GM12864 (cell line): ENCODE measurements around the gene SLC9B2.

Experiments
- DNase-seq: peaks from one replicate; pipeline ENCODE4 v3.0.0-alpha.2; 2011; ENCODE audit warnings: low read depth
- H3K4me3 ChIP-seq: 2 replicates; pipeline ENCODE4 v1.5.1; 2011; ENCODE audit warnings: mild to moderate bottlenecking, low read depth, low read length, control low read depth
- TF ChIP-seq, protein P1 (sequence below): IDR thresholded peaks from 2 replicates; pipeline ENCODE4 v1.5.1; 2011; ENCODE audit warnings: low read depth, mild to moderate bottlenecking, moderate library complexity, low read length, control low read depth, inconsistent platforms; ENCODE audit errors: missing control alignments

The SLC9B2 gene

DNA sequence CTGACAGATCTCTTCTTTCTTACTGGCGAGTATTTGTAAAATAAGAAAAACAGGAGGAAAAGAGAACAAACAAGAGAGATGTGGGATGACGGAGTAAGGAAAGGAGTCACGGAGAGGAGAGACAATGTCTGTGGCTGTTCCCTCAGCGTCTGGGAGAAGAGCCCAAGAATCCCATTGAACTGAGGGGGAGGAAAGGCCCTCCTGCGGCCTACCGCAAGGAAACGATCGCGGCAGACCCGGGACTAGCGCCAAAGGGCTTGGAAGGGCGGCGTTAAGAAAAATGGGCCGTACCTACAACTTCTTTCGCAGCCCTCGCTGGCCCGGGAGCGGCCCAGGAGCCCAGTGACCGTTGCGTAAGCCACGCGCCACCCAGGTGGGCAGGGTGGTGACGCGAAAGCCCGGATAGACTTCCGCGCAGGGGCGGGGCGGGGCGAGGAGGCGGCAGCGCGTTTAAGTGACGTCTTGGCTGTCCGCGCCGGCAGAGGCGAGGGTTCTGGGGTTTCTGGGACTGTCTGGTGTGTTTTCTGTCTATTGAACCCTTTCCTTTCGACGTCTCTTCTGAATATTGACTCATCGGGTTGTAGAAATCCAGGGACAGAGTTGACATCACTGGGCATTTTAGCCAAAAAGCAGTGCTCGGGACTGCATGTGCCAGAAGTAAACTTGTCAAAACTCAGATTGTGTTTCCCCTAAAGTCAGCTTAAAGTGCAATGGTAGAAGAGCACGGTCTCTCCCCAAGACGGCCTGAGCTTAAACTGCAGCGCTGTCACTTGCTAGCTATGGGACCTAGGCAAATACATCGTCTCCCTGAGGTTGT is 57.0 kb downstream of the SLC9B2 start, which contains the start of gene SLC9B1:
Gene SLC9B1 (minus strand): TSS at position 398 of the 817 bp plus-strand sequence. CDS start 27,994 bp downstream, outside the sequence.
- TF ChIP-seq, protein P1, sequence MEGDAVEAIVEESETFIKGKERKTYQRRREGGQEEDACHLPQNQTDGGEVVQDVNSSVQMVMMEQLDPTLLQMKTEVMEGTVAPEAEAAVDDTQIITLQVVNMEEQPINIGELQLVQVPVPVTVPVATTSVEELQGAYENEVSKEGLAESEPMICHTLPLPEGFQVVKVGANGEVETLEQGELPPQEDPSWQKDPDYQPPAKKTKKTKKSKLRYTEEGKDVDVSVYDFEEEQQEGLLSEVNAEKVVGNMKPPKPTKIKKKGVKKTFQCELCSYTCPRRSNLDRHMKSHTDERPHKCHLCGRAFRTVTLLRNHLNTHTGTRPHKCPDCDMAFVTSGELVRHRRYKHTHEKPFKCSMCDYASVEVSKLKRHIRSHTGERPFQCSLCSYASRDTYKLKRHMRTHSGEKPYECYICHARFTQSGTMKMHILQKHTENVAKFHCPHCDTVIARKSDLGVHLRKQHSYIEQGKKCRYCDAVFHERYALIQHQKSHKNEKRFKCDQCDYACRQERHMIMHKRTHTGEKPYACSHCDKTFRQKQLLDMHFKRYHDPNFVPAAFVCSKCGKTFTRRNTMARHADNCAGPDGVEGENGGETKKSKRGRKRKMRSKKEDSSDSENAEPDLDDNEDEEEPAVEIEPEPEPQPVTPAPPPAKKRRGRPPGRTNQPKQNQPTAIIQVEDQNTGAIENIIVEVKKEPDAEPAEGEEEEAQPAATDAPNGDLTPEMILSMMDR = no peak
- DNase-seq = peak; percentile 72
- peak within 1 kb of the TSS; percentile 93 for H3K4me3 ChIP-seq

DNA sequence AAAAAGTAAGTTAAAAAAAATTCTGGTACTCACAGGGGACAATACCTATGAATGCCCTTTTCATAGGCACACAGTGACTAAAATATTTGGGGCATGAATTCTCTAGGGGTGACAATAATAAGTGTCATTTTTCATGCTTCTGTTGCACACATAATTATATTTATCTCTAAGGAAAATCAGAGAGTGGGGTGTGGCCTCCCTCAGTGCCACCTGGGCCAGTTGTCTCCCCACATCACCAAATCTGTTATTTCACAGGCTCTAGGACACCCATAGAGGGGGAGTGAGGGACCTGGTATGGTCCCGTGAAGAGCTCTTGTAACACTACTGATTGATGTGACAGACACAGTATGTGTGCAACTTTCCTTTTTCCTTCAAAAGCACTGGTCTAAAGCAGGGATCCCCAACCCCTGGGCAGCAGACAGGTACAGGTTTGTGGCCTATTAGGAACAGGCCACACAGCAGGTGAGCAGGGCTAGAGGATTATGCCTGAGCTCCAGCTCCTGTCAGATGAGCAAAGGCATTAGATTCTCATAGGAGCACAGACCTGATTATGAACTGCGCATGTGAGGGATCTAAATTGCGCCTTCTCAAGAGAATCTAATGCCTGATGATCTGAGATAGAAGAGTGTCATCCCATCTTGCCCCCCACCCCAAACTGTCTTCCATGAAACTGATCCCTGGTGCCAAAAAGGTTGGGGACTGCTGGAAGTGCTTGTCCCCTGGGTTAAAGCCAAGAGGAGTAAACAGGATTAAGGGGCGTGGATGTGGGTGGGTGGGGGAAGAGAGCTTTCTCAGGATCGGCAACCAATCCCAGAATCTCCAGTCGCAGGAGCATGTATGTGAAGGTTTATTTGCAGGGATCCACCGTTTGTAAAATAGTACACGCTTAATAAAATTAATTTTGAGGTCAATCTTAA is 57.9 kb downstream of the SLC9B2 start:
- TF ChIP-seq, protein P1 = no peak
- peak overlapping the region; percentile 93 for H3K4me3 ChIP-seq
- DNase-seq = no peak

DNA sequence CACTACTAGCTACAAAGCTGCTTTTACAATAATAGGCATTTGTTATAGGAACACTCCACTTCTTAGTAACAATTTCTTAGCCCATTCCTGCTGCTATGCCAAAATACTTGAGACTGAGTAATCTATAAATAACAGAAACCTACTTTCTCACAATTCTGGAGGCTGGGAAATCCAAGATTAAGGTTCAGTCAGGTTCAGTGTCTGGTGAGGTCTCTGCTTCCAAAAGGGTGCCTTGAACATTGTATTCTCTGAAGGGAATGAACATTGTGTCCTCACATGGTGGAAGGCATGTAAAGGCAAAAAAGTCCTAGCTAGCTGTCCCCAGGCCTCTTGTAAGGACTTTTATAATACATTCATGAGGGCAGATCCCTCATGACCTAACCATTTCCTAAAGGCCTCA is 64.0 kb downstream of the SLC9B2 start:
- TF ChIP-seq, protein P1 = no peak
- no peak for DNase-seq
- no peak overlapping the region for H3K4me3 ChIP-seq

DNA sequence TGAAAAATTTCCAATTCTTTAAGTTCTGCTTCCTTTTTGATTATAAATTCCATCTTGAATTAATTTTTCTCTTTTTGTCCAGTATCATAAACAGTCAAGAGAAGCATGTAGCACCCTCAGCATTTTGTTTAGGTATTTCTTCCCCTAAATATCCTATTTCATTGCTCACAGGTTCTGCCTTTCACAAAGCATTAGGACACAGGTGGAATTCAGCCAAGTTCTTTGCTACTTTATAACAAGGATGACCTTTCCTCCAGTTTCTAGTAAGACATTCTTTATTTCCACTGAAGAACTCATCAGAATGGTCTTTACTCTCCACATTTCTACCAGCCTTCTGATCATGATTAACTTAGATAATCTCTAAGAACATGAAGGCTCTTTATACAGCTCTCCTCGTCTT is 64.5 kb downstream of the SLC9B2 start:
- DNase-seq = no peak
- H3K4me3 ChIP-seq = no peak overlapping the region
- TF ChIP-seq, protein P1 = no peak

DNA sequence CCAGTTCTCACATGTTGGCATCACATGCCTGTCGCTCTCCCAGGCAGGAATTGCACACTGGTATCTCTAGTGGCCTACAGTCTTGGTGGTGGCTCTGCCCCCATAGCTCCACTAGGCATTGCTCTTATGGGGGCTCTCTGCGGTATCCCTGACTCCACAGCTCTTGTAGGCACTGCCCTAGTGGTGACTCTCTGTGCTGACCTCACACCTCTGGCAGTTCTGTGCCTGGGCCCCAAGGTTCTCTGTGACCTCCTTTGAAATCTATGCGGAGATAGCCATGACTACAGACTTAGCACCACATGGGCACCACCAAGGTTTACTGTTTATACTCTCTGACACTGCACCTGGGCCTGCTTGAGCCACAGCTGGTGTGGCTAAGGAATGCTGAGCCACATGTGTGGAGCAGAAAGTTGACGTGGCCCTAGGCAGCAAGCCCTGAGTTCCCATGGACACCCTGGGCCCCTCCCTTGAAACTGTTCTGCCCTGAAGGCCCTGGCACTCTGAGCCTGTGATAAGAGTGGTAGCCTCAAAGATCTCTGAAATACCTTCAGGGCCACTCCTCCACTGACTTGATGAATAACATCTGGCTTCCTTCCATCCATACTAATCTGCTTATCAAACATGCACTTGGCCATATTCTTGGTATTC is 65.1 kb downstream of the SLC9B2 start:
- H3K4me3 ChIP-seq = no peak overlapping the region
- no peak for DNase-seq
- TF ChIP-seq, protein P1 = no peak

DNA sequence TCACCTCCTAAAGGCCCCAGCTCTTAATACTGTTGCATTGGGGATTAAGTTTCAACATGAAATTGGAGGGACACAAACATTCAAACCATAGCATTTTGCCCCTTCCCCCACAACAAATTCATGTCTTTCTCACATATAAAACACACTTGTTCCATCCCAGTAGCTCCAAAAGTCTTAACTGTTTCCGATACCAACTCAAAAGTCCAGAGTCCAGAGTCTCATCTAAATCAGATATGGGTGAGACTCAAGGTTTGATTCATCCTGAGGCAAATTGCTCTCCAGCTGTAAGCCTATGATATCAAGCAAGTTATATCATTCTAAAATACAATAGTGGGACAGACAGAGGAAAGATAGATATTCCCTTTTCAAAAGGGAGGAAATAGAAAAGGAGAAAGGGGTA is 65.8 kb downstream of the SLC9B2 start:
- TF ChIP-seq, protein P1 = no peak
- H3K4me3 ChIP-seq = no peak overlapping the region
- DNase-seq = no peak
